SK-N-SH treated with all-trans-retinoic acid at 6 μM for 48 hours (cell line): ENCODE data around the gene STARD5.

Experiments used
- ATAC-seq: fragments of 200-7000 bp; cut with Tn5 transposase; 3 replicates; pipeline ENCODE4 v1.9.1; 2020; ENCODE audit warnings: mild to moderate bottlenecking, moderate library complexity
- ARNTL ChIP-seq: fragments of 450-650 bp; formaldehyde crosslinking; IDR thresholded peaks from 2 replicates; pipeline ENCODE4 v1.5.0; 2020; ENCODE audit warnings: low read depth, mild to moderate bottlenecking, moderate library complexity, borderline replicate concordance
- BACH2 ChIP-seq: fragments of 250-450 bp; sonication (Bioruptor Pico); IDR thresholded peaks from 2 replicates; pipeline ENCODE4 v1.9.0; 2021; ENCODE audit warnings: mild to moderate bottlenecking, borderline replicate concordance
- CREB5 ChIP-seq: fragments of 250-450 bp; sonication (Bioruptor Pico); IDR thresholded peaks from 2 replicates; pipeline ENCODE4 v1.5.1; 2020; ENCODE audit warnings: low read depth, mild to moderate bottlenecking, moderate library complexity
- CSDC2 ChIP-seq: fragments of 250-450 bp; sonication (Bioruptor Pico); IDR thresholded peaks from 2 replicates; pipeline ENCODE4 v1.5.0; 2020; ENCODE audit warnings: mild to moderate bottlenecking, moderate library complexity
- CSRNP3 ChIP-seq: fragments of 250-450 bp; sonication (Bioruptor Pico); IDR thresholded peaks from 2 replicates; pipeline ENCODE4 v1.5.1; 2021; ENCODE audit warnings: mild to moderate bottlenecking, moderate library complexity
- ESRRG ChIP-seq: fragments of 250-450 bp; sonication (Bioruptor Pico); IDR thresholded peaks from 2 replicates; pipeline ENCODE4 v1.6.1; 2021; ENCODE audit warnings: mild to moderate bottlenecking
- GLIS3 ChIP-seq: fragments of 250-450 bp; sonication (Bioruptor Pico); IDR thresholded peaks from 2 replicates; pipeline ENCODE4 v1.5.0; 2020; ENCODE audit warnings: mild to moderate bottlenecking, moderate library complexity
- ISL1 ChIP-seq: fragments of 250-450 bp; sonication (Bioruptor Pico); IDR thresholded peaks from 2 replicates; pipeline ENCODE4 v2.1.2; 2022; ENCODE audit warnings: mild to moderate bottlenecking, moderate library complexity
- OSR1 ChIP-seq: fragments of 250-450 bp; sonication (Bioruptor Pico); IDR thresholded peaks from 2 replicates; pipeline ENCODE4 v1.8.0; 2022; ENCODE audit warnings: moderate library complexity, mild to moderate bottlenecking, inconsistent platforms
- PATZ1 ChIP-seq: fragments of 250-450 bp; sonication (Bioruptor Pico); IDR thresholded peaks from 2 replicates; pipeline ENCODE4 v1.8.0; 2020; ENCODE audit warnings: mild to moderate bottlenecking, moderate library complexity, borderline replicate concordance
- POU6F1 ChIP-seq: fragments of 250-450 bp; sonication (Bioruptor Pico); IDR thresholded peaks from 2 replicates; pipeline ENCODE4 v1.8.0; 2021; ENCODE audit warnings: low read depth, mild to moderate bottlenecking, moderate library complexity, borderline replicate concordance
- PPARA ChIP-seq: fragments of 250-450 bp; sonication (Bioruptor Pico); IDR thresholded peaks from 2 replicates; pipeline ENCODE4 v1.5.0; 2020; ENCODE audit warnings: mild to moderate bottlenecking, borderline replicate concordance
- RARB ChIP-seq: fragments of 250-450 bp; sonication (Bioruptor Pico); IDR thresholded peaks from 2 replicates; pipeline ENCODE4 v1.8.0; 2021; ENCODE audit warnings: mild to moderate bottlenecking, moderate library complexity
- SNAI2 ChIP-seq: fragments of 250-450 bp; sonication (Bioruptor Pico); IDR thresholded peaks from 2 replicates; pipeline ENCODE4 v1.5.0; 2020; ENCODE audit warnings: mild to moderate bottlenecking, moderate library complexity
- ZC3H10 ChIP-seq: fragments of 250-450 bp; sonication (Bioruptor Pico); IDR thresholded peaks from 2 replicates; pipeline ENCODE4 v1.5.1; 2021; ENCODE audit warnings: mild to moderate bottlenecking, moderate library complexity
- ZFP3 ChIP-seq: fragments of 250-450 bp; sonication (Bioruptor Pico); IDR thresholded peaks from 2 replicates; pipeline ENCODE4 v1.5.0; 2020; ENCODE audit warnings: mild to moderate bottlenecking, moderate library complexity
- ZFP30 ChIP-seq: fragments of 450-650 bp; formaldehyde crosslinking; IDR thresholded peaks from 2 replicates; pipeline ENCODE4 v1.5.0; 2022; ENCODE audit warnings: mild to moderate bottlenecking, moderate library complexity
- ZNF565 ChIP-seq: fragments of 450-650 bp; formaldehyde crosslinking; conservative IDR thresholded peaks from 2 replicates; pipeline ENCODE4 v1.5.0; 2020; ENCODE audit warnings: low read depth, mild to moderate bottlenecking, moderate library complexity
- ZNF8 ChIP-seq: fragments of 450-650 bp; formaldehyde crosslinking; IDR thresholded peaks from 2 replicates; pipeline ENCODE4 v1.5.0; 2020; ENCODE audit warnings: mild to moderate bottlenecking, moderate library complexity

Gene STARD5

DNA sequence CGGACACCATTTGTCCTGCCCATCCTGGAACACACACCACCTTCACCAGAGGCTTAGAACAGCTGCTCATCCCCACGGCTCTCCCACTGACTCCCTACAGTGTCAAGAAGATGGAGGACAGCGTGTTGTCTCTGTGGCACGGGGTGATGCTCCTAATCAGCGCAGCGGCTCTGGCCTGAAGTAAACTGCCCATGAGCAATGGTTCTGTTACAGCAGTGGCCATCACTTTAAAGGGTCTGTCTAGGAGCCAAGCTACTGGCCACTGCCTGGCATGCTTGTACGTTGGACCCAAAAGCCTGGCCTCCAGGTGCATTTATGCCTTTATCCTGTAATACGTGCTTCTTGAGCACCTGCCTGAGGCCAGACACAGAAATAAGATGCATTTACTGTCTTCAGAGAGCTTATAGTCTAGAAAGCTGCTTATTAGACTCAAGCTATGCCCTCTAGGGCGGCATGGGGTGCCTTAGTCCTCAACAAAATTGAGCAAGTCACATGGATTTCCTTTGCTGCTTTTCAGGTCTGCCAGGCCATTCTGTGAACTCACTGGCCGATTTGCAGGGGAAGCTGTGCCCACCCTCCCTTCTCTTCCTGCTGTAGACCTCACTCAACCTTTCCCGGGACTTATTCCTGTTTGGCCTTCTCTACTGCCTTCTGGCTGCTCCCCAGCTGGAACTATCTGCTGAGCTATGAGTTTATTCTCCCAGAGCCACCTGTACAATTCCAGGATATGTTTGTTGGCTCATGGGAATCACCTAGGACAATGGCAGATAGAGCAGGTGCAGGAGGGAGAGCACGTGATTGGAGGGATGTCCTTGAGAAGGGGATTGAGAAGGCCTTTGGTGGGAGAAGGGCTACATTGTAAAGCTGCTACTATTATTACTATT, 51.9 kb downstream of the STARD5 start (continued):
- TF ChIP-seq CSRNP3 (CRISPR knock-in tag): no peak
- TF ChIP-seq SNAI2 (CRISPR knock-in tag): no peak
- TF ChIP-seq CSDC2: no peak
- TF ChIP-seq CREB5 (CRISPR knock-in tag): no peak
- TF ChIP-seq ARNTL: no peak
- TF ChIP-seq PPARA (CRISPR knock-in tag): no peak
- TF ChIP-seq BACH2 (CRISPR knock-in tag): no peak
- TF ChIP-seq ZC3H10 (CRISPR knock-in tag): no peak
- TF ChIP-seq ZFP3 (CRISPR knock-in tag): no peak
- TF ChIP-seq, all 23 proteins: peak for 0

DNA sequence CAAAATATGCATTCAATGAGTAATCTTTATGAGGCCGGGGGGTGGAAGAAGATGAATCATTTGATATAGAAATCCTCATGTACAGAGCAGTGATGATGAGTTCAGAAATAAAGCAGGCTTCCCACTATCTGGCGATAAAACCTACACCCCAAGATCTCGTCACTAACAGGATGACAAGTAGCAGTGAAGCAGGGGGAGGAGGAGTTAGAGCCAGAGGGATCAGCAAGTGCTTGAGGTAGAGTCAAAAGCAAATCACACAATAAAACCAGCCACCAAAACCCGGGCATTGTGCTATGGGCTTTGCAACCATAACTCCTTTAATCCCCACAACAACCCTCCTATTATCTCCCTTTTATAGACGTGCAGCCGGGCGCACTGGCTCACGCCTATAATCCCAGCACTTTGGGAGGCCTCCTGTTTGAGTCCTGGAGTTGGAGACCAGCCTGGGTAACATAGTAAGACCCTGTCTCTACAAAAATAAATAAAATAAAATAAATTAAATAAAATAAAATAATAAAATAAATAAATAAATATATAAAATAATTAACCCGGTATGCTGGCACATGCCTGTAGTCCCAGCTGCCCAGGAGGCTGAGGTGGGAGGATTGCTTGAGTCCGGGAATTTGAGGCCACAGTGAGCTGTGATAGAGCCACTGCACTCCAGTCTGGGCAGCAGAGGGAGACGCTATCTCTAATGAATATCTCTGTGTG, 53.0 kb downstream of the STARD5 start:
- no peak for ATAC-seq
- TF ChIP-seq ZNF8 (CRISPR knock-in tag): no peak
- TF ChIP-seq ISL1 (CRISPR knock-in tag): no peak
- TF ChIP-seq OSR1 (CRISPR knock-in tag): no peak
- TF ChIP-seq POU6F1 (CRISPR knock-in tag): no peak
- no peak for TF ChIP-seq ZFP3 (CRISPR knock-in tag)
- no peak for TF ChIP-seq CREB5 (CRISPR knock-in tag)
- TF ChIP-seq PATZ1 (CRISPR knock-in tag): no peak
- no peak for TF ChIP-seq ZNF565
- no peak for TF ChIP-seq SNAI2 (CRISPR knock-in tag)
- no peak for TF ChIP-seq CSDC2
- no peak for TF ChIP-seq ZC3H10 (CRISPR knock-in tag)
- TF ChIP-seq BACH2 (CRISPR knock-in tag): no peak
- no peak for TF ChIP-seq GLIS3 (CRISPR knock-in tag)
- no peak for TF ChIP-seq ESRRG
- TF ChIP-seq PPARA (CRISPR knock-in tag): no peak

- no peak for ATAC-seq
- TF ChIP-seq ZNF8 (CRISPR knock-in tag) (no peak), RARB (CRISPR knock-in tag) (no peak), CSDC2 (no peak), PPARA (CRISPR knock-in tag) (no peak), CSRNP3 (CRISPR knock-in tag) (no peak), ISL1 (CRISPR knock-in tag) (no peak), GLIS3 (CRISPR knock-in tag) (no peak), SNAI2 (CRISPR knock-in tag) (no peak), CREB5 (CRISPR knock-in tag) (no peak), ZC3H10 (CRISPR knock-in tag) (no peak), PATZ1 (CRISPR knock-in tag) (no peak), ZFP30 (CRISPR knock-in tag) (no peak)
- TF ChIP-seq, all 23 proteins: peak for 0
These were observed 53.8 kb downstream of the STARD5 start for GRCh38 chr15:81270188-81270587.
